Peyer's patch (tissue), 4 donors: Measurements from ENCODE around the gene CLK1.

Experiments used
- POLR2A ChIP-seq, 2 donors: fragments of 450-650 bp; IDR thresholded peaks; one replicate each; pipeline ENCODE4 v1.5.1; 2017; ENCODE audit warnings: antibody characterized with exemption in 2 of 2, mild to moderate bottlenecking in 2 of 2, moderate library complexity in 2 of 2
- TF ChIP-seq, protein P1 (sequence below), 6 experiments: fragments of 450-650 bp in 4 of 6; fragments of 200-600 bp in 2 of 6; sonication (generic) in 1 of 6; IDR thresholded peaks; one replicate each; pipeline ENCODE4 v1.5.1; 2017 to 2019; ENCODE audit warnings: antibody characterized with exemption in 6 of 6, mild to moderate bottlenecking in 3 of 6, moderate library complexity in 1 of 6

DNA sequence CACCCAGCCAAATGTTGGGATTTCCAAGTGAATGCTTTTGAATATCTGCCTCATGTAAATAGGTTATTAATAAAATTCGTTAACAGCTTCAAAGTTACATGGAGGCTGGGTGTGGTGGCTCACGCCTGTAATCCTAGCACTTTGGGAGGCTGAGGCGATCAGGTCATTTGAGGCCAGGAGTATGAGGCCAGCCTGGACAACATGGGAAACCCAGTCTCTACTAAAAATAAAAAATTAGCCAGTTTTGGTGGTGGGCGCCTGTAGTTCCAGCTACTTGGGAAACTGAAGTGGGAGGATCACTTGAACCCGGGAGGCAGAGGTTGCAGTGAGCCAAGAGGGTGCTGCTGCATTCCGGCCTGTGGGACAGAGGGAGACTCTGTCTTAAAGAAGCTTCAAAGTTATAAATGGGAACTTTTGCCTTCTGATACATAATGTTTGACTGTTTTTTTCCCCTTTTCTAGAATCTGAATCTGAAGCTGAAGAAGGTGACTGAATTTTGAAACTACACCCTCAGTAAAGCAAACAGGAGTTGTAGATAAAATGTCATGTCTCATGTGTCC, 42.7 kb downstream of the CLK1 start:
- TF ChIP-seq, protein P1, sequence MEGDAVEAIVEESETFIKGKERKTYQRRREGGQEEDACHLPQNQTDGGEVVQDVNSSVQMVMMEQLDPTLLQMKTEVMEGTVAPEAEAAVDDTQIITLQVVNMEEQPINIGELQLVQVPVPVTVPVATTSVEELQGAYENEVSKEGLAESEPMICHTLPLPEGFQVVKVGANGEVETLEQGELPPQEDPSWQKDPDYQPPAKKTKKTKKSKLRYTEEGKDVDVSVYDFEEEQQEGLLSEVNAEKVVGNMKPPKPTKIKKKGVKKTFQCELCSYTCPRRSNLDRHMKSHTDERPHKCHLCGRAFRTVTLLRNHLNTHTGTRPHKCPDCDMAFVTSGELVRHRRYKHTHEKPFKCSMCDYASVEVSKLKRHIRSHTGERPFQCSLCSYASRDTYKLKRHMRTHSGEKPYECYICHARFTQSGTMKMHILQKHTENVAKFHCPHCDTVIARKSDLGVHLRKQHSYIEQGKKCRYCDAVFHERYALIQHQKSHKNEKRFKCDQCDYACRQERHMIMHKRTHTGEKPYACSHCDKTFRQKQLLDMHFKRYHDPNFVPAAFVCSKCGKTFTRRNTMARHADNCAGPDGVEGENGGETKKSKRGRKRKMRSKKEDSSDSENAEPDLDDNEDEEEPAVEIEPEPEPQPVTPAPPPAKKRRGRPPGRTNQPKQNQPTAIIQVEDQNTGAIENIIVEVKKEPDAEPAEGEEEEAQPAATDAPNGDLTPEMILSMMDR (IDR thresholded peaks at IDR 0.05): no peak
- no peak for TF ChIP-seq POLR2A (IDR thresholded peaks at IDR 0.05)
